Subcutaneous adipose tissue (tissue), 4 donors: Measurements from ENCODE around the gene IGF2BP2. TPM values are rescaled to one million over a fixed set of nuclear protein-coding genes. Genes with fewer than 3 reads are reported as not detected.

Source experiments
- CTCF ChIP-seq: fragments of 450-650 bp; IDR thresholded peaks from one replicate; pipeline ENCODE4 v1.5.1; 2016; ENCODE audit warnings: low read depth, mild to moderate bottlenecking, control low read depth, antibody characterized with exemption, moderate library complexity
- total RNA-seq, 4 donors: library from RNA; depleted of rRNA; stranded (reverse); fragments of >200 nt; gene quantifications; one replicate each; pipeline ENCODE4 v1.1.0, GENCODE V29; 2016

Gene IGF2BP2
- total RNA-seq, 4 donors from 2014 or later = 11.3 to 30.0 (median 26.9) TPM

- TF ChIP-seq CTCF = no peak
Measured at GRCh38 chr3:185824051-185825005, 514 bp downstream of the IGF2BP2 start.

- TF ChIP-seq CTCF = no peak
Measured at GRCh38 chr3:185823078-185824044, 1.5 kb downstream of the IGF2BP2 start.

DNA sequence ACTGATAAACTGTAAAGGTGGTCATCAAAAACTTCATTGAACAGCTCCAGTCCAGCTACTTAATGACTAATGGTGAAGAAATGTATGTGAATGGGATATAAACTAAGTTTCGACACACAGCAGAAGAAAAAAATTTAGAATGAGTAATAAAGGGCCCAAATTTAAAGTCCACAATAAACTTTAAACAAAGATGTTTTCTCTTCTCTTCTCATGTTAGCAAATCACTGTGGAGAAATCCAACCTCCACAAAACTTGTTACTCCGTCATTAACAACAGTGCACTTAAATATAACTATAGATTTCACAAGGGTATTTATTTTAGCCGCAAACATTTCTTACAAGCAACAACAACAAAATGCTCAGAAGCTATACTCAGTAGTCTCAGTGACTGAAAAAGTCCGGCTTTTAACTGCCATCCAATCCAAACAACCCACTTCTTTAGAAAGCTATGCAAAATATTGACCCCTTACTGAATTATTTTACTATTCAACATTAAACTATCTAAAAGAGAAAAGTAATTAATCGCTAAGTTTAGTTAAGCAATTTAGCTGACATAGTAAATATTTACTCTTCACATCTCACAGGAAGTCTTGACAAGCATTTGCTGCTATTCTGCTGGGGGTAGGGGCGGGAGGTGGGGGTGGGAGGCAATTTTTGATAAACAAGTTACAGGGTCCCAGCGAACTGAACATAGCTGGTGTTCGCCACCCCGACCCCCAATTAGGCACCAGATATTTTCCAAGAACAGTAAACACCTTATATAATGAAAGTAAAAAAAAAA, 2.4 kb downstream of the IGF2BP2 start:
- TF ChIP-seq CTCF = no peak

DNA sequence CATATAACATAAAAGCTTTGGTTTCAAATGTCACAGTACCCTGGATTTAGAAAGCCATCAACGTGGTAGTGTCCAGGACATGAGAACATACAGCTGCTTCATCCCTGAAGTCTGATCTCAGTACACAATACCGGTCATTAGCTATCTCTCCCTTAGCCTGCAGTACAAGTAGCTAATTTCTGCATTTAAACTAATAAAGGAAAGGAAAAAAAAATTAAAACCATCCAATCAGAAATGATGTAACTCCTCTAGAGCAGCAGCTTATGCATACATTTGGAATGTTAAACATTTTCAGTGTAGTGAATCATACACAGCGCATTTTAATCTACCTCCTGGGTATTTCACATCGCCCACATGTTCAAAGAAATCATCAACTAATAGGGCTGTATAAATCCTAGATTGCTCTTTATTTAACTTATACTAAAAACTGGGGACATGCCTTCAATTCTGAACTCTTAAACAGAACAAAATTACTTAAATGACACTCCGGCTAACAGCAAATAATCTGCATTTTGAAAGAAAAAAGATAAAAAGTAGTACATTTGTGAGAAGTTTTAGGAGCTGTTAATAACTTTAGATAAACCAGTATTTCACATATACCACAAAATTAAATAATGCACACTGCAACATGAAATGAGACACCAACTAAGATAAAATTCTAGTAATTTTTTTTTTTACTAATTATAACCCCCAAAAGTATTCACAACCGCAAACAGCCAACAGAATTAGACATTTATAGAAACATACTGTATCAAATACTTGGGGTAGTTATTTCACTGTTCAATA, 3.7 kb downstream of the IGF2BP2 start:
- TF ChIP-seq CTCF = no peak

GRCh38 chr3:185818267-185818875, 6.5 kb downstream of the IGF2BP2 start:
- TF ChIP-seq CTCF = no peak
